Fibroblast of upper back skin (primary cell): Measurements from ENCODE around the gene PCF11.
"Not testable (repeated sequence)": the region's sequence is repeated elsewhere in the genome, so short reads cannot be mapped to it uniquely, and the experiment has no call there.

Experiments used
- DNase-seq: peaks from one replicate; pipeline ENCODE4 v3.0.0-alpha.2; 2013

PCF11 gene, protein sequence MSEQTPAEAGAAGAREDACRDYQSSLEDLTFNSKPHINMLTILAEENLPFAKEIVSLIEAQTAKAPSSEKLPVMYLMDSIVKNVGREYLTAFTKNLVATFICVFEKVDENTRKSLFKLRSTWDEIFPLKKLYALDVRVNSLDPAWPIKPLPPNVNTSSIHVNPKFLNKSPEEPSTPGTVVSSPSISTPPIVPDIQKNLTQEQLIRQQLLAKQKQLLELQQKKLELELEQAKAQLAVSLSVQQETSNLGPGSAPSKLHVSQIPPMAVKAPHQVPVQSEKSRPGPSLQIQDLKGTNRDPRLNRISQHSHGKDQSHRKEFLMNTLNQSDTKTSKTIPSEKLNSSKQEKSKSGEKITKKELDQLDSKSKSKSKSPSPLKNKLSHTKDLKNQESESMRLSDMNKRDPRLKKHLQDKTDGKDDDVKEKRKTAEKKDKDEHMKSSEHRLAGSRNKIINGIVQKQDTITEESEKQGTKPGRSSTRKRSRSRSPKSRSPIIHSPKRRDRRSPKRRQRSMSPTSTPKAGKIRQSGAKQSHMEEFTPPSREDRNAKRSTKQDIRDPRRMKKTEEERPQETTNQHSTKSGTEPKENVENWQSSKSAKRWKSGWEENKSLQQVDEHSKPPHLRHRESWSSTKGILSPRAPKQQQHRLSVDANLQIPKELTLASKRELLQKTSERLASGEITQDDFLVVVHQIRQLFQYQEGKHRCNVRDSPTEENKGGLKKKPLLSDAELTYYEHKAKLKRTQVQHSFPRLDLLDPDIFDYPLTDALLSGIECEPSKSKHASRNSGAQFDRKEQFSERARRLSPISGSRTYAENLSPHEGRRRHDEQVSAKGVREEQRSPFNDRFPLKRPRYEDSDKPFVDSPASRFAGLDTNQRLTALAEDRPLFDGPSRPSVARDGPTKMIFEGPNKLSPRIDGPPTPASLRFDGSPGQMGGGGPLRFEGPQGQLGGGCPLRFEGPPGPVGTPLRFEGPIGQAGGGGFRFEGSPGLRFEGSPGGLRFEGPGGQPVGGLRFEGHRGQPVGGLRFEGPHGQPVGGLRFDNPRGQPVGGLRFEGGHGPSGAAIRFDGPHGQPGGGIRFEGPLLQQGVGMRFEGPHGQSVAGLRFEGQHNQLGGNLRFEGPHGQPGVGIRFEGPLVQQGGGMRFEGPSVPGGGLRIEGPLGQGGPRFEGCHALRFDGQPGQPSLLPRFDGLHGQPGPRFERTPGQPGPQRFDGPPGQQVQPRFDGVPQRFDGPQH (N-terminal part only)

DNA sequence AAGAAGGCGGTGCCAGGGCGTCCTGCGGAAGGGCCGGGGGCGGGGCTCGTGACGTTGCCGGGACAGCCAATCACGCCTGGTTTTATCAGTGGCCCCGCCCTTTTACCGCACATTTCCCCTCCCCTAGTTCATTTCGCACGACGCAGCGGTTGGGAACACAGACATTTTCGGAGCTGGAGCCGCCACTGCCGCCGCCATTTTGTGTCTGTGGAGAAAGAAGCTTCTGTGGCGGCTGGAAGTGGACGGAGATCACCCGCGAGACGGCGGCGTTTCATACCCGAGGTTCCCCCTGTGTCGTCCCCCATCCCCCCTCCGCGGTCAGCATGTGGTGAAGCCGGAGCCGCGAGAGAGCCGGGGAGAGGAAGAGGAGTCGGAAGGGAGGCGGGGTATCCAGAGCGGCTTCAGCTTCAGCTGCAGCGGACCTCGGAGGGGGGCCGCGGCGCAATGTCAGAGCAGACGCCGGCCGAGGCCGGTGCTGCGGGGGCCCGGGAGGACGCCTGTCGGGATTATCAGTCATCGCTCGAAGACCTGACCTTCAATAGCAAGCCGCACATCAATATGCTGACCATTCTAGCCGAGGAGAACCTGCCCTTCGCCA, at the start of gene PCF11:
TSS of gene PCF11 (plus strand) at position 136 of the 598 bp plus-strand sequence. CDS start at position 445, 309 bp downstream.
- DNase-seq: no peak

GRCh38 chr11:83112886-83113285, 44.0 kb upstream of the PCF11 start:
- no peak for DNase-seq

DNA sequence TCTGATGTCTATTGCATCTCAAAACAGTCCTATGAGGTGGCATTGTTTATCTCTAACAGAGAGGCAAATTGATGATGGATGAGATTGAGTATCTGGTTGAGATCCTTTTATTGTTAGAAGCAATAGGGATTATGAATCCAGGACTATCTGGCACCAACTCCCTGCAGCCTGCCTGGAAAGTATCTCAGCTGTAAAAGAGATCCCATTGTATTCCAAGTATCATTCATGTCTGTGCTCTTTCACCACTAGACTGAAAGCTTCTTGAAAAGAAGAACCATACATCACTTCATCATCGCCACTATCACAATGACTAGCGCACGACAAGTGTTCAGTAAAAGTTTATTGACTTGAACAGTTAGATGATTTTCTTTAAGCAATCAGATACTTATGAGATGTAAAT, 41.9 kb upstream of the PCF11 start:
- no peak for DNase-seq

DNA sequence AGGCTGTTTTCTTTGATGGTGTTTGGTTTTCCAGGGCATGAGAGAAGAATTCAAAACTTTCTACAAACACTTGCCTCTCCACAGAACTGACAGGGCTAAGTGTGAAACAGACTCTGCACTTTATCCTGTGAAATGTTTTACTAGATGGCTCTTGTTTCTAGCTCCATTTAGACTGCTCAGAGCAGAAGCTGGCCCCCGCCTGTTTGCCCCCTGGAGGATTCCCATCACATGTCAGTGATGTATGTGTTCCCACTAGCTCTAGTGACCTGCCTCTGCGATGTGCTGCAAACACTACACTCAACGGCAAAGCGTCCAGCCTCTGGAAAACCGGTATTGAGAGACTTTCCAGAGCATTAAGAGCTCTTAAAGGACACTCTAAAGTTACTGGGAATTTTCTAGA, 41.4 kb upstream of the PCF11 start:
- DNase-seq: no peak

DNA sequence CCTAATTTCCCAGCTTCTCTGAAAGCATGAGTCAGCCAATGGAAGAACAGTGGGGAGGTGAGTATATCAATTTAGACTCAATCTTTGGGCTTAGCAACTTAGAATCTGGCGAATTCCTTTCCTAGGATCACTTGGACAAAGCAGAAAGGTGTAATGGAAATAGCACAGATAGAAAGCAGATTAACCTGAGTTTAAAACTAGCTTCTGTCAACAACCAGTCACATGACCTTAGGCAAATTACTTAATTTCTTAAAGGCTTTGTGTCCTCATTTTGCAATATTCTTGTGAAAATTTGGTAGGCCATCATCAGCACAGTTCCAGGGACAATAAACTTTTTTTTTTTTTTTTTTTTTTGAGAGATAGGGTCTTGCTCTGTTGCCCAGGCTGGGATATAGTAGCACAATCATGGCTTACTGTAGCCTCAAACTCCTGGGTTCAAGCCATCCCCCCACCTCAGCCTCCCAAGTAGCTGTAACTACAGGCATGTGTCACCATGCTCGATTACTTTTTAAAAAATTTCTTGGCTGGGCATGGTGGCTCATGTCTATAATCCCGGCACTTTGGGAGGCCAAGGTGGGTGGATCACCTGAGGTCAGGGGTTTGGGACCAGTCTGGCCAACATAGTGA, 40.8 kb upstream of the PCF11 start:
- no peak for DNase-seq

DNA sequence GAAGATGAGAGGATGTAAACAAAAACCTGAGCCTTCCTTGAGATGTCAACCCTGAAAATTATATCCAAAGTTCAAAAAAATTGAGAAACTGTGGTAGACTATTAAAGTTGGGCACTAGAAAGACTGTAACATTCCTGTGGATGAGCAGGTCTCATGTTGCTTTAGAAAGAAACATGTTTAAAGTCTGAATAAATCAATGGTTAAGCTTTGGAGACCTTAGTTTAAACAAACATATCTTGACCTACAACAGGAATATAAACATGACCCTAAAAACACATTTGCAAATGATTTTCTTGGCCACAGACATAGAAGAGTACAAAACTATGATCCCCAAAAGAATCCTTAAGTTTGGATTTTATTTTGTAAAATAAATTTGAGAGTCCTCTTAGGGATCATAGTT, 38.1 kb upstream of the PCF11 start:
- DNase-seq: no peak

- no peak for DNase-seq
Measured at GRCh38 chr11:83119216-83119615, 37.7 kb upstream of the PCF11 start.

- DNase-seq: peak; percentile 23
Measured at GRCh38 chr11:83120327-83120726, 36.6 kb upstream of the PCF11 start.

GRCh38 chr11:83122050-83122449, 34.9 kb upstream of the PCF11 start:
- no peak for DNase-seq

GRCh38 chr11:83122766-83123165, 34.2 kb upstream of the PCF11 start:
- DNase-seq: no peak

DNA sequence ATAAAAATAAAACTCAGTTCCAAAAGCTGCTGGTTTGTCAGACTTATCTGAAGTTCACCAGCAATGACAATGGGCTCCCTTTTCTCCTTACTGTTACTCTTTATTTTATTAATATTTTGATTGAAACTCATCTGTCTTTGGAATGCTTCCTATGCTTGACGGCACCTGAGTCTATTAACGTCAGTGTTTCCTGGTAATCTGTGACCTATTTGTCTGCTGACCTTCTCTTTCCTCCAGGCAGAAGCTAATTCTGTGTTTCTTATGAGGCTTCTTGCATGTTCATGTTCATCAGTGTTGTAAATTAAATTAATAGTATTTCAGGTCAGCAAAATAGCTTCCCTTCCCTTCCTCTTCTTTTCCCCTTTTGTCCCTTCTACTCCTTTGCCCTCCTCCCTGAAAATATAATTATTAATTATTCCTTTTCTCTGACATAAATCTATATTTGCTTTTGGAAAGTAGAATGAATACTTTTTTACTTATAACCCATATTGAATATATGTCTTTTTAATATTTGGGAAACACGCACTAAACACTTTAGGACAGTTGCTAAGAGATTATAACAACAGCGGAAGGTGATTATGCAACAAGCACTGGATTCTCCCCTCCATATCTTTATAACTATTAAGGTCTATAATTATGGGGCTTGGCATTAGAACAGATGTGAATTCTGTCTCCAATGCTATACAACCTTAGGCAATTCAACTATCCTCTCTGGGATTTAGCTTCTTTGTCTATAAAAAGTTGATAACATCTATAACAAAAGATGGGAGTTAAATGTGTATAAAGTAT, 32.1 kb upstream of the PCF11 start:
- no peak for DNase-seq

DNA sequence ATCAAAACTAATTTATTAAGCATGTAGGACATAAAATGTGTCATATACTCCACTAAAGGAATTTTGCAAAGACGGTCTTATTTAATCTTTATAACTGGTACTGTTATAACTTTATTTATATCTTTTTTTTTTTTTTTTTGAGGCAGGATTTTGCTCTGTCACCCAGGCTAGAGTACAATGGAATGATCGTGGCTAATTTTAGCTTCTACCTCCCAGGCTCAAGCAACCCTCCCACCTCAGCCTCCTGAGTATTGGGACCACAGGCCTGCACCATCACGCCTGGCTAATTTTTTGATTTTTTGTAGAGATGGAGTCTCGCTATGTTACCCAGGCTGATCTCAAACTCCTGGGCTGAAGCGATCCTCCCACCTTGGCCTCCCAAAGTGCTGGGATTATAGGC, 31.4 kb upstream of the PCF11 start:
- DNase-seq: no peak

DNA sequence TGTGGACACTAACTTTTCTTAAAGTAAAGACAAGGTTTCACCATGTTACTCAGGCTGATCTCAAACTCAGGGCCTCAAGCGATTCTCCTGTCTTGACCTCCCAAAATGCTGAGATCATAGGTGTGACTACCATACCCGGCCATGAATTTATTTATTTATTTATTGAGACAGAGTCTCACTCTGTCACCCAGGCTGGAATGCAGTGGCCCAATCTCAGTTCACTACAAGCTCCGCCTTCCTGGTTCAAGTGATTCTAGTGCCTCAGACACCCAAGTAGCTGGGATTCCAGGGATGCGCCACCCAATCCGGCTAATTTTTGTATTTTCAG, 29.7 kb upstream of the PCF11 start:
- DNase-seq: no peak

DNA sequence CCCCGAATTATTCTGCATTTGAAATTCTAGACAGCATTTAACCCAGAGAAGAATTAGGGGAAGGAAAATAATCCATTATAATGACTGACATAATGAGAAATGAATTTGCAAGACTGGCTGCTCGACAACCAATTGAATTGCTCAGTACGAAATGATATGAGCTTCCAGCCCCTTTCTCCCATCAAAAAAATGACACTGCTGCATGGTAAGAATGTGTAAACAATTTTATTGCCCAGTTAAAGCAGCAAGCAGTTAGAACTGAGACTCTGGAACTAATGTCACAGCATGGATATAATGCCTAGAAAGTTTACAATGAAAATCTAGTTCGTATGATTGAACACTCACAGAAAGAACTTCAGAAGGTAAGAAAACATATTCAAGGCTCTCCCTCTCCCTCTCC, 24.7 kb upstream of the PCF11 start:
- DNase-seq: no peak

GRCh38 chr11:83133266-83133665, 23.7 kb upstream of the PCF11 start:
- not testable (repeated sequence) for DNase-seq

GRCh38 chr11:83139310-83139709, 17.6 kb upstream of the PCF11 start:
- DNase-seq: no peak

DNA sequence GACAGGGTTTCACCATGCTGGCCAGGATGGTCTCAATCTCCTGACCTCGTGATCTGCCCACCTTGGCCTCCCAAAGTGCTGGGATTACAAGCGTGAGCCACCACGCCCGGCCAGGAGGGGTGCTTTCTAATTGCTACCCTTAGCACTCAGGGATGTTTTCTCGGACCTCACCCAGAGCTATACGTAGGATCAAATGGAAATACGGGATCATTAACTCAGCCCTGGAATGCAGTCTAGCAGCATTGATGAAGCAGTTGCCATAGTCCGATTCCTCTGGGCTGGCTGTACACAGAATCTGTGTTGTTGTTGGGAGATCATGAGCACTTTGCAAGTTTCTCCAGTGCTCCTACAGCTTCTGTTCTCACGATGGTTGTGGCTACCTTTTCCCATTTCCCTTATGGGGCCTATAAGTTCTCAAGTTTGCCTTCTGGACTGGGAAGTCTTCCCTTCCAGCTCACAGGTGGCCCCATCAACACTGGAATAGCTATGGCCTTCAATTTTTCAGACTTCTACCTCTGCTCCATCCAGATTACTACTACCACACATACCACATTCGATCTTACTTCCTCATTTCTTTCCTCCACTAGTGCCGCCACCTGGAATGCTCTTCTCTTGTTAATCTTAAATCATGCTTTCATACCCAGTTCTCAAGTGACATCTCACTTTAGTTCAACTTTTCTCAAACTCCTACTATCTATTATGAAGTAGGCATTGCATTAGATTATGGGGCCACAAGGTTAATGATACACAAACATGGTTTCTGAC, 16.1 kb upstream of the PCF11 start:
- no peak for DNase-seq

DNA sequence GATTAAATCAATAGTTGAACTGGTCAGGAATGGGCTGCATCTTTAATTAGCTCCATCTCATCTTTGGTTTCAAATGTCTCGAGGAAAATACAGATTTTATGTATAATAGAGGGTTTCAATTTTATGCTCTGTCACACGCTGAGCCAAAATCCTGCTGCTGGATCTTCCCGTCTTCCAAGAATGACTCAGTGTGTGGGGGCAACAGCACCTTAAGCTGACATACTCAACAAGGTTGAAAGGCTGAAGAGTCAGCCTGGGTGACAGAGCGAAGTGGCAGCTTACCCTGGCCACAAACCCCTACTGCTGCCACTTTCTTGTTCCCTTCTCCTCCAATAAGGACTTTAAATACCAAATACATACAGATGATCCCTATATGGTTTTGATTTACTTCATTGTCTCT, 9.0 kb upstream of the PCF11 start:
- no peak for DNase-seq

- no peak for DNase-seq
Measured at GRCh38 chr11:83150450-83150849, 6.5 kb upstream of the PCF11 start.

- DNase-seq: no peak
Measured at GRCh38 chr11:83151274-83151977, 5.5 kb upstream of the PCF11 start.
